HepG2 (cell line): ENCODE measurements around the gene APPBP2. TPM values are rescaled to one million over a fixed set of nuclear protein-coding genes. Genes with fewer than 3 reads are reported as not detected.

Experiments used
- ATAC-seq: fragments of 200-7000 bp; cut with Tn5 transposase; 3 replicates; pipeline ENCODE4 v1.9.1; 2020; ENCODE audit warnings: mild to moderate bottlenecking, moderate library complexity
- BruUV-seq: library from RNA; stranded (reverse); fragments of 400-500 nt; replicated peaks from 2 replicates; lab custom pipeline; 2021; lab: Mats Ljungman, UMichigan
- CTCF ChIA-PET: fragments of 300-600 bp; formaldehyde crosslinking; extraction: SDS; loops from one replicate; lab custom pipeline; 2021; ENCODE audit warnings: low total read pairs, inconsistent platforms, low intra/inter-chr PET ratio; lab: Yijun Ruan, JAX
- POLR2A ChIA-PET: fragments of 350-600 bp; sonication (Branson Sonifier 250); formaldehyde crosslinking; loops from one replicate; lab custom pipeline; 2020; ENCODE audit warnings: antibody characterized with exemption, inconsistent platforms; lab: Yijun Ruan, JAX
- DNase-seq: peaks from one replicate; pipeline ENCODE4 v3.0.0-alpha.2; 2015; ENCODE audit warnings: low spot score
- FAIRE-seq: peaks from 3 replicates; lab custom pipeline; 2011; peaks lifted over from hg19 to GRCh38; lab: Jason Lieb, UNC
- H2AFZ ChIP-seq: one replicate; pipeline ENCODE4 v1.6.1; 2011; ENCODE audit warnings: low read length, inconsistent platforms
- H3K27ac ChIP-seq: fragments of 300-600 bp; 3 replicates; pipeline ENCODE4 v1.8.0; 2011; ENCODE audit warnings: mixed run types, mild to moderate bottlenecking, mixed read lengths, low read length, inconsistent platforms; ENCODE audit not compliant: insufficient read depth; ENCODE audit errors: extremely low read length
- H3K27me3 ChIP-seq, 2 experiments: fragments of 200-600 bp in 1 of 2; 2 replicates in 1 of 2; 3 replicates in 1 of 2; pipeline versions ENCODE4 v1.6.0 to v1.8.0; 2011; ENCODE audit warnings: low read length in 2 of 2, mild to moderate bottlenecking in 2 of 2, moderate library complexity in 2 of 2, inconsistent platforms in 1 of 2; ENCODE audit not compliant: insufficient read depth in 2 of 2, control insufficient read depth in 1 of 2
- H3K36me3 ChIP-seq, 2 experiments: fragments of 200-600 bp in 1 of 2; replicated peaks in 1 of 2; 2 replicates in 1 of 2; 3 replicates in 1 of 2; pipeline versions ENCODE4 v1.5.1 to v1.8.0; 2011; ENCODE audit warnings: low read length in 2 of 2, inconsistent platforms in 1 of 2; ENCODE audit not compliant: insufficient read depth in 2 of 2, control insufficient read depth in 1 of 2
- H3K4me1 ChIP-seq: 2 replicates; pipeline ENCODE4 v1.5.1; 2012; ENCODE audit warnings: low read length, inconsistent platforms; ENCODE audit not compliant: insufficient read depth
- H3K4me2 ChIP-seq: 2 replicates; pipeline ENCODE4 v1.6.0; 2011; ENCODE audit warnings: low read depth, low read length, inconsistent platforms
- H3K4me3 ChIP-seq, 3 experiments: fragments of 200-600 bp in 1 of 3; sonication (generic), shearing (Covaris generic) in 1 of 3; replicated peaks in 1 of 3; 2 replicates each; pipeline ENCODE4 v1.5.1; 2011 to 2016; ENCODE audit warnings: low read length in 3 of 3, inconsistent platforms in 2 of 3, low read depth in 2 of 3, mild to moderate bottlenecking in 2 of 3, control low read depth in 1 of 3, mixed read lengths in 1 of 3; ENCODE audit not compliant: insufficient read depth in 1 of 3
- H3K79me2 ChIP-seq: one replicate; pipeline ENCODE4 v1.6.1; 2011; ENCODE audit warnings: low read length, inconsistent platforms; ENCODE audit not compliant: insufficient read depth
- H3K9ac ChIP-seq: 2 replicates; pipeline ENCODE4 v1.6.0; 2011; ENCODE audit warnings: mild to moderate bottlenecking, low read depth, low read length, inconsistent platforms; ENCODE audit not compliant: insufficient read depth
- H3K9me3 ChIP-seq: 2 replicates; pipeline ENCODE4 v1.5.1; 2012; ENCODE audit warnings: mild to moderate bottlenecking, low read length
- H4K20me1 ChIP-seq: 2 replicates; pipeline ENCODE4 v1.6.0; 2011; ENCODE audit warnings: inconsistent platforms, mild to moderate bottlenecking, low read length, moderate library complexity; ENCODE audit not compliant: insufficient read depth
- ASH2L ChIP-seq: fragments of 300-600, 200-600 bp; sonication (generic); IDR thresholded peaks from 2 replicates; pipeline ENCODE4 v1.7.0; 2017; ENCODE audit warnings: low read depth, mild to moderate bottlenecking, moderate library complexity, mixed read lengths, low read length; ENCODE audit not compliant: insufficient read length
- DNMT1 ChIP-seq: sonication (generic); formaldehyde crosslinking; IDR thresholded peaks from 2 replicates; pipeline ENCODE4 v1.5.1; 2020; ENCODE audit warnings: mild to moderate bottlenecking, missing genetic modification reagents
- EHMT2 ChIP-seq: fragments of 200-600 bp; sonication (generic); IDR thresholded peaks from 2 replicates; pipeline ENCODE4 v1.7.0; 2017; ENCODE audit warnings: antibody characterized with exemption, low read depth, low read length, borderline replicate concordance
- EZH2 ChIP-seq: conservative IDR thresholded peaks from 2 replicates; pipeline ENCODE4 v1.6.1; 2012; ENCODE audit warnings: mild to moderate bottlenecking, low read depth, low read length, moderate library complexity
- HCFC1 ChIP-seq: fragments of 150-350 bp; IDR thresholded peaks from 2 replicates; pipeline ENCODE4 v1.6.1; 2014; ENCODE audit warnings: low read depth, low read length
- JUND ChIP-seq: sonication (generic); formaldehyde crosslinking; IDR thresholded peaks from 2 replicates; pipeline ENCODE4 v1.8.0; 2022; ENCODE audit warnings: mild to moderate bottlenecking, missing genetic modification reagents
- KAT7 ChIP-seq: IDR thresholded peaks from 2 replicates; pipeline ENCODE4 v1.6.1; 2018; ENCODE audit warnings: borderline replicate concordance, missing compliant biosample characterization
- KLF12 ChIP-seq: sonication (generic); formaldehyde crosslinking; IDR thresholded peaks from 2 replicates; pipeline ENCODE4 v1.4.0; 2020; ENCODE audit warnings: missing genetic modification reagents, borderline replicate concordance
- MAFF ChIP-seq: IDR thresholded peaks from 2 replicates; pipeline ENCODE4 v1.6.1; 2011; ENCODE audit warnings: low read depth, low read length, improper control_type of control experiment
- POLR2AphosphoS2 ChIP-seq: IDR thresholded peaks from 2 replicates; pipeline ENCODE4 v1.6.1; 2011; ENCODE audit warnings: low read depth, low read length, improper control_type of control experiment
- POLR2AphosphoS5 ChIP-seq: IDR thresholded peaks from 2 replicates; pipeline ENCODE4 v1.6.1; 2012; ENCODE audit warnings: low read depth, low read length
- POLR2G ChIP-seq: fragments of 200-400 bp; formaldehyde crosslinking; IDR thresholded peaks from 2 replicates; pipeline ENCODE4 v1.6.1; 2018; ENCODE audit warnings: mild to moderate bottlenecking, low read depth, low read length, moderate library complexity
- ZNF33B ChIP-seq: sonication (generic); formaldehyde crosslinking; IDR thresholded peaks from 2 replicates; pipeline ENCODE4 v1.5.1; 2020; ENCODE audit warnings: mild to moderate bottlenecking, missing genetic modification reagents
- ZNF598 ChIP-seq: sonication (generic); formaldehyde crosslinking; IDR thresholded peaks from 2 replicates; pipeline ENCODE4 v1.5.1; 2020; ENCODE audit warnings: mild to moderate bottlenecking, missing genetic modification reagents, borderline replicate concordance
- ZNF605 ChIP-seq: sonication (generic); formaldehyde crosslinking; IDR thresholded peaks from 2 replicates; pipeline ENCODE4 v1.8.0; 2022; ENCODE audit warnings: mild to moderate bottlenecking, missing genetic modification reagents
- ZNF782 ChIP-seq: sonication (generic); formaldehyde crosslinking; IDR thresholded peaks from 2 replicates; pipeline ENCODE4 v1.4.0; 2020; ENCODE audit warnings: missing genetic modification reagents, mild to moderate bottlenecking, borderline replicate concordance
- WGBS: methylation state at CpG from one replicate; pipeline ENCODE4 v1.1.6; 2017; ENCODE audit warnings: low lambda C conversion rate; 5-methylcytosine and 5-hydroxymethylcytosine counted together
- in situ Hi-C: cut with HindIII; loops from 2 replicates; pipeline ENCODE4 v1.10.0; 2017; ENCODE audit warnings: low pct_unique_long_range_greater_than_20kb; ENCODE audit not compliant: extremely low pct_ligation_motif_present
- intact Hi-C: fragments of 100-400 bp; cut with micrococcal nuclease; formaldehyde crosslinking; loops from one replicate; pipeline ENCODE4 v1.10.0; 2022; ENCODE audit not compliant: unreplicated experiment
- polyA plus RNA-seq, 8 experiments: library from polyadenylated mRNA; depleted of rRNA in 3 of 8; stranded (reverse) in 7 of 8; unstranded in 1 of 8; fragments of >200 nt; fragmentation: Illumina TruSeq in 4 of 8; extraction: Trizol in 4 of 8; gene quantifications; 2 replicates each; pipeline versions ENCODE4 v1.2.1 to v1.2.3, GENCODE V29; 2011 to 2016; ENCODE audit warnings: low read depth in 4 of 8, missing spikeins in 1 of 8, mixed read lengths in 1 of 8; ENCODE audit not compliant: insufficient read depth in 1 of 8
- total RNA-seq, 5 experiments: library from RNA; depleted of rRNA; stranded (reverse); fragments of >200 nt; fragmentation: Illumina TruSeq; extraction: Trizol; gene quantifications; 2 replicates each; pipeline ENCODE4 v1.2.3, GENCODE V29; 2016; ENCODE audit warnings: low read depth in 1 of 5
- TF ChIP-seq, protein P1 (sequence below): IDR thresholded peaks from 2 replicates; pipeline ENCODE4 v1.6.1; 2016
- TF ChIP-seq, protein P2 (sequence below): sonication (generic); formaldehyde crosslinking; IDR thresholded peaks from 2 replicates; pipeline ENCODE4 v1.4.0; 2020; ENCODE audit warnings: missing genetic modification reagents

The APPBP2 gene
- total and polyA plus RNA-seq, 2 of the 13 experiments (the other 11 are each of a cell fraction or from before 2014, with no cell fraction given) = 17.5 to 45.8 TPM

GRCh38 chr17:60548990-60549389 lies 22.9 kb upstream of the APPBP2 start:
- Histone ChIP-seq H3K27ac (no peak overlapping the region), H3K27me3 (no peaks in the 10 kb centered on the region), H3K9ac (no peak overlapping the region), H3K36me3 (no peaks in the 10 kb centered on the region), H3K79me2 (no peaks in the 10 kb centered on the region), H4K20me1 (no peaks in the 10 kb centered on the region), H3K4me1 (peaks cover 24% of the 10 kb centered on the region), H2AFZ (no peak overlapping the region), H3K4me2 (no peak overlapping the region), H3K9me3 (0 out of 2 replicates have a peak, but pooled peaks cover 7% of the 10 kb centered on the region), H3K4me3 (no peak overlapping the region)
- WGBS = 8% methylated on average over 3 of the region's 3 CpGs
- in situ Hi-C loops (no loop called here), intact Hi-C loops (no loop called here)
- no peak for FAIRE-seq
- no peak for ATAC-seq
- no TSS peak for BruUV-seq
- CTCF ChIA-PET = no interaction called here
- no peak for DNase-seq
- POLR2A ChIA-PET = interaction anchor here (0.9 kb wide), 1 partner anchor 14 kb away, joined by 3 read pairs; no protein-coding TSS in a partner anchor
- TF ChIP-seq ZNF782 (CRISPR knock-in tag) (no peak), POLR2AphosphoS5 (no peak), EHMT2 (no peak), DNMT1 (no peak), JUND (no peak), ZNF598 (CRISPR knock-in tag) (no peak), POLR2AphosphoS2 (no peak), HCFC1 (no peak), ZNF33B (CRISPR knock-in tag) (no peak), POLR2G (no peak), KLF12 (CRISPR knock-in tag) (no peak), MAFF (no peak), ASH2L (no peak), KAT7 (CRISPR knock-in tag) (no peak), ZNF605 (CRISPR knock-in tag) (no peak), EZH2 (no peak)
- TF ChIP-seq, protein P1, sequence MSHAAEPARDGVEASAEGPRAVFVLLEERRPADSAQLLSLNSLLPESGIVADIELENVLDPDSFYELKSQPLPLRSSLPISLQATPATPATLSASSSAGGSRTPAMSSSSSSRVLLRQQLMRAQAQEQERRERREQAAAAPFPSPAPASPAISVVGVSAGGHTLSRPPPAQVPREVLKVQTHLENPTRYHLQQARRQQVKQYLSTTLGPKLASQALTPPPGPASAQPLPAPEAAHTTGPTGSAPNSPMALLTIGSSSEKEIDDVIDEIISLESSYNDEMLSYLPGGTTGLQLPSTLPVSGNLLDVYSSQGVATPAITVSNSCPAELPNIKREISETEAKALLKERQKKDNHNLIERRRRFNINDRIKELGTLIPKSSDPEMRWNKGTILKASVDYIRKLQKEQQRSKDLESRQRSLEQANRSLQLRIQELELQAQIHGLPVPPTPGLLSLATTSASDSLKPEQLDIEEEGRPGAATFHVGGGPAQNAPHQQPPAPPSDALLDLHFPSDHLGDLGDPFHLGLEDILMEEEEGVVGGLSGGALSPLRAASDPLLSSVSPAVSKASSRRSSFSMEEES (CRISPR knock-in tag) = no peak
- TF ChIP-seq, protein P2, sequence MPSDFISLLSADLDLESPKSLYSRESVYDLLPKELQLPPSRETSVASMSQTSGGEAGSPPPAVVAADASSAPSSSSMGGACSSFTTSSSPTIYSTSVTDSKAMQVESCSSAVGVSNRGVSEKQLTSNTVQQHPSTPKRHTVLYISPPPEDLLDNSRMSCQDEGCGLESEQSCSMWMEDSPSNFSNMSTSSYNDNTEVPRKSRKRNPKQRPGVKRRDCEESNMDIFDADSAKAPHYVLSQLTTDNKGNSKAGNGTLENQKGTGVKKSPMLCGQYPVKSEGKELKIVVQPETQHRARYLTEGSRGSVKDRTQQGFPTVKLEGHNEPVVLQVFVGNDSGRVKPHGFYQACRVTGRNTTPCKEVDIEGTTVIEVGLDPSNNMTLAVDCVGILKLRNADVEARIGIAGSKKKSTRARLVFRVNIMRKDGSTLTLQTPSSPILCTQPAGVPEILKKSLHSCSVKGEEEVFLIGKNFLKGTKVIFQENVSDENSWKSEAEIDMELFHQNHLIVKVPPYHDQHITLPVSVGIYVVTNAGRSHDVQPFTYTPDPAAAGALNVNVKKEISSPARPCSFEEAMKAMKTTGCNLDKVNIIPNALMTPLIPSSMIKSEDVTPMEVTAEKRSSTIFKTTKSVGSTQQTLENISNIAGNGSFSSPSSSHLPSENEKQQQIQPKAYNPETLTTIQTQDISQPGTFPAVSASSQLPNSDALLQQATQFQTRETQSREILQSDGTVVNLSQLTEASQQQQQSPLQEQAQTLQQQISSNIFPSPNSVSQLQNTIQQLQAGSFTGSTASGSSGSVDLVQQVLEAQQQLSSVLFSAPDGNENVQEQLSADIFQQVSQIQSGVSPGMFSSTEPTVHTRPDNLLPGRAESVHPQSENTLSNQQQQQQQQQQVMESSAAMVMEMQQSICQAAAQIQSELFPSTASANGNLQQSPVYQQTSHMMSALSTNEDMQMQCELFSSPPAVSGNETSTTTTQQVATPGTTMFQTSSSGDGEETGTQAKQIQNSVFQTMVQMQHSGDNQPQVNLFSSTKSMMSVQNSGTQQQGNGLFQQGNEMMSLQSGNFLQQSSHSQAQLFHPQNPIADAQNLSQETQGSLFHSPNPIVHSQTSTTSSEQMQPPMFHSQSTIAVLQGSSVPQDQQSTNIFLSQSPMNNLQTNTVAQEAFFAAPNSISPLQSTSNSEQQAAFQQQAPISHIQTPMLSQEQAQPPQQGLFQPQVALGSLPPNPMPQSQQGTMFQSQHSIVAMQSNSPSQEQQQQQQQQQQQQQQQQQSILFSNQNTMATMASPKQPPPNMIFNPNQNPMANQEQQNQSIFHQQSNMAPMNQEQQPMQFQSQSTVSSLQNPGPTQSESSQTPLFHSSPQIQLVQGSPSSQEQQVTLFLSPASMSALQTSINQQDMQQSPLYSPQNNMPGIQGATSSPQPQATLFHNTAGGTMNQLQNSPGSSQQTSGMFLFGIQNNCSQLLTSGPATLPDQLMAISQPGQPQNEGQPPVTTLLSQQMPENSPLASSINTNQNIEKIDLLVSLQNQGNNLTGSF = no peak
